Neural cell (in vitro differentiated cells): ENCODE measurements around the gene MAB21L4. TPM values are rescaled to one million over a fixed set of nuclear protein-coding genes. Genes with fewer than 3 reads are reported as not detected.

Experiments
- H2AFZ ChIP-seq: fragments of 200-600, 300-800 bp; sonication (generic), shearing (Covaris generic); 2 replicates; pipeline ENCODE4 v1.6.0; 2014; ENCODE audit warnings: low read depth, mild to moderate bottlenecking, antibody characterized with exemption, low read length, moderate library complexity
- H3F3A ChIP-seq: fragments of 200-600 bp; shearing (Covaris generic); 2 replicates; pipeline ENCODE4 v1.6.1; 2016; ENCODE audit warnings: mild to moderate bottlenecking, moderate library complexity, mixed read lengths, antibody characterized with exemption, low read length; ENCODE audit not compliant: insufficient read depth, poor library complexity, severe bottlenecking
- H3K27ac ChIP-seq: fragments of 200-600, 300-800 bp; sonication (generic), shearing (Covaris generic); 2 replicates; pipeline ENCODE4 v1.5.1; 2014; ENCODE audit warnings: mild to moderate bottlenecking, low read length, moderate library complexity
- H3K27me3 ChIP-seq: fragments of 300-800, 200-600 bp; sonication (generic), shearing (Covaris generic); 2 replicates; pipeline ENCODE4 v1.6.0; 2014; ENCODE audit warnings: mild to moderate bottlenecking, low read depth, low read length, moderate library complexity; ENCODE audit not compliant: insufficient read depth
- H3K36me3 ChIP-seq: fragments of 300-800, 200-600 bp; sonication (generic), shearing (Covaris generic); 2 replicates; pipeline ENCODE4 v1.5.1; 2014; ENCODE audit warnings: mild to moderate bottlenecking, antibody characterized with exemption, low read length, moderate library complexity; ENCODE audit not compliant: insufficient read depth
- H3K4me2 ChIP-seq: fragments of 300-800, 200-600 bp; sonication (generic), shearing (Covaris generic); 2 replicates; pipeline ENCODE4 v1.6.0; 2014; ENCODE audit warnings: mild to moderate bottlenecking, low read length
- H3K4me3 ChIP-seq: fragments of 300-800, 200-600 bp; sonication (generic), shearing (Covaris generic); 2 replicates; pipeline ENCODE4 v1.5.1; 2014; ENCODE audit warnings: mild to moderate bottlenecking, low read length, moderate library complexity
- H3K79me2 ChIP-seq: fragments of 200-600 bp; shearing (Covaris generic); replicated peaks from 2 replicates; pipeline ENCODE4 v1.6.0; 2014; ENCODE audit warnings: mild to moderate bottlenecking, low read length, moderate library complexity; ENCODE audit not compliant: insufficient read depth
- H3K9ac ChIP-seq: fragments of 300-800, 200-600 bp; sonication (generic), shearing (Covaris generic); 2 replicates; pipeline ENCODE4 v1.6.1; 2016; ENCODE audit warnings: mild to moderate bottlenecking, low read length, mixed read lengths
- H3K9me2 ChIP-seq: fragments of 200-600 bp; shearing (Covaris generic); 2 replicates; pipeline ENCODE4 v1.6.1; 2016; ENCODE audit warnings: mild to moderate bottlenecking, low read length, mixed read lengths; ENCODE audit not compliant: insufficient read depth
- H3K9me3 ChIP-seq: fragments of 200-600, 300-800 bp; sonication (generic), shearing (Covaris generic); 2 replicates; pipeline ENCODE4 v1.6.1; 2016; ENCODE audit warnings: mild to moderate bottlenecking, mixed run types, low read length, moderate library complexity, mixed read lengths
- H4K20me1 ChIP-seq: fragments of 200-600 bp; shearing (Covaris generic); 2 replicates; pipeline ENCODE4 v1.6.1; 2016; ENCODE audit warnings: mild to moderate bottlenecking, mixed run types; ENCODE audit not compliant: insufficient read depth
- CTCF ChIP-seq: fragments of 450-650 bp; IDR thresholded peaks from 2 replicates; pipeline ENCODE4 v1.5.1; 2014; ENCODE audit warnings: antibody characterized with exemption, mild to moderate bottlenecking, moderate library complexity; ENCODE audit not compliant: poor library complexity, severe bottlenecking
- EP300 ChIP-seq: fragments of 450-650 bp; conservative IDR thresholded peaks from 2 replicates; pipeline ENCODE4 v1.6.1; 2014; ENCODE audit warnings: antibody characterized with exemption, mild to moderate bottlenecking, moderate library complexity; ENCODE audit not compliant: poor library complexity, severe bottlenecking
- EZH2 ChIP-seq: fragments of 200-600, 300-800 bp; shearing (Covaris generic), sonication (generic); IDR thresholded peaks from 2 replicates; pipeline ENCODE4 v1.6.1; 2014; ENCODE audit warnings: antibody characterized with exemption, low read length, borderline replicate concordance, mild to moderate bottlenecking; ENCODE audit not compliant: insufficient read depth, poor library complexity, severe bottlenecking
- MXI1 ChIP-seq: fragments of 450-650 bp; conservative IDR thresholded peaks from 2 replicates; pipeline ENCODE4 v1.6.1; 2014; ENCODE audit warnings: antibody characterized with exemption, mild to moderate bottlenecking; ENCODE audit not compliant: poor library complexity, severe bottlenecking
- POLR2AphosphoS5 ChIP-seq: IDR thresholded peaks from 2 replicates; pipeline ENCODE4 v1.6.1; 2012
- RAD21 ChIP-seq: fragments of 450-650 bp; conservative IDR thresholded peaks from 2 replicates; pipeline ENCODE4 v1.6.1; 2014; ENCODE audit warnings: antibody characterized with exemption, mild to moderate bottlenecking, moderate library complexity
- REST ChIP-seq: IDR thresholded peaks from 2 replicates; pipeline ENCODE4 v1.6.1; 2012; ENCODE audit warnings: borderline replicate concordance
- SMC3 ChIP-seq: fragments of 450-650 bp; conservative IDR thresholded peaks from 2 replicates; pipeline ENCODE4 v1.6.1; 2014; ENCODE audit warnings: antibody characterized with exemption, mild to moderate bottlenecking, moderate library complexity; ENCODE audit not compliant: poor library complexity
- TAF1 ChIP-seq: IDR thresholded peaks from 2 replicates; pipeline ENCODE4 v1.6.1; 2012; ENCODE audit warnings: low read depth
- polyA plus RNA-seq: library from polyadenylated mRNA; depleted of rRNA; stranded (reverse); fragments of >200 nt; gene quantifications from 2 replicates; pipeline ENCODE4 v1.2.3, GENCODE V29; 2014

Gene MAB21L4
- polyA plus RNA-seq, 1 donor from 2014 or later = not detected

GRCh38 chr2:240932724-240933047, 36.7 kb upstream of the MAB21L4 start:
- no peak overlapping the region for H3K4me3 ChIP-seq
- H3K36me3 ChIP-seq = no peaks in the 10 kb centered on the region
- H2AFZ ChIP-seq = no peak overlapping the region
- H3F3A ChIP-seq = no peaks in the 10 kb centered on the region
- no peak overlapping the region for H3K27ac ChIP-seq
- TF ChIP-seq REST = no peak
- no peak for TF ChIP-seq MXI1
- no peak for TF ChIP-seq EZH2
- TF ChIP-seq POLR2AphosphoS5 = no peak
- H3K9me3 ChIP-seq = peaks cover 9% of the 10 kb centered on the region
- no peak overlapping the region for H3K4me2 ChIP-seq
- H3K79me2 ChIP-seq = no peaks in the 10 kb centered on the region
- H3K9ac ChIP-seq = no peak overlapping the region
- no peaks in the 10 kb centered on the region for H3K9me2 ChIP-seq
- H4K20me1 ChIP-seq = no peaks in the 10 kb centered on the region
- H3K27me3 ChIP-seq = no peaks in the 10 kb centered on the region

GRCh38 chr2:240932001-240932723, 36.2 kb upstream of the MAB21L4 start:
- no peaks in the 10 kb centered on the region for H3K9me2 ChIP-seq
- TF ChIP-seq REST = no peak
- no peak for TF ChIP-seq POLR2AphosphoS5
- TF ChIP-seq RAD21 = no peak
- TF ChIP-seq TAF1 = no peak
- TF ChIP-seq MXI1 = no peak
- no peak for TF ChIP-seq SMC3
- TF ChIP-seq EZH2 = no peak
- TF ChIP-seq EP300 = no peak
- no peak for TF ChIP-seq CTCF
- H3K4me2 ChIP-seq = no peak overlapping the region
- H3K27me3 ChIP-seq = no peaks in the 10 kb centered on the region
- no peak overlapping the region for H3K9ac ChIP-seq
- H3K9me3 ChIP-seq = peaks cover 9% of the 10 kb centered on the region
- no peaks in the 10 kb centered on the region for H3F3A ChIP-seq
- no peaks in the 10 kb centered on the region for H4K20me1 ChIP-seq
- H3K4me3 ChIP-seq = no peak overlapping the region
- H3K36me3 ChIP-seq = no peaks in the 10 kb centered on the region
- no peaks in the 10 kb centered on the region for H3K79me2 ChIP-seq
- H2AFZ ChIP-seq = no peak overlapping the region
- H3K27ac ChIP-seq = no peak overlapping the region
